ENCODE results near the gene RETREG3. TPM values are rescaled to one million over a fixed set of nuclear protein-coding genes. Genes with fewer than 3 reads are reported as not detected.

RETREG3 gene
- total and polyA plus RNA-seq, 2 of the 13 experiments (the other 11 are each of a cell fraction or from before 2014, with no cell fraction given), result 47.0 to 55.8 TPM

GRCh38 chr17:42535155-42536047 is 73.8 kb downstream of the RETREG3 start (continued):
- no peak for TF ChIP-seq KIAA2018 (CRISPR knock-in tag; IDR thresholded peaks at IDR 0.05; ENCODE audit: borderline replicate concordance)
- peak; percentile 42; the same call in 1 of the 2 replicates for TF ChIP-seq RBAK (CRISPR knock-in tag; IDR thresholded peaks at IDR 0.05)
- 0 out of 2 replicates have a peak, but pooled peaks have one; percentile 18 for TF ChIP-seq ZNF83 (CRISPR knock-in tag; IDR thresholded peaks at IDR 0.05; ENCODE audit: borderline replicate concordance)
- TF ChIP-seq MYPOP (CRISPR knock-in tag; IDR thresholded peaks at IDR 0.05), result no peak
- no peak for TF ChIP-seq FOXK1 (CRISPR knock-in tag; IDR thresholded peaks at IDR 0.05; ENCODE audit: borderline replicate concordance, low read depth)
- no peak for TF ChIP-seq ZNF891 (CRISPR knock-in tag; IDR thresholded peaks at IDR 0.05)
- 0 out of 2 replicates have a peak, but pooled peaks have one; percentile 17 for TF ChIP-seq ZKSCAN5 (CRISPR knock-in tag; IDR thresholded peaks at IDR 0.05)
- TF ChIP-seq ZNF256 (CRISPR knock-in tag; conservative IDR thresholded peaks at IDR 0.05), result no peak; the same call in 1 of the 2 replicates
- no peak for TF ChIP-seq ZNF547 (CRISPR knock-in tag; IDR thresholded peaks at IDR 0.05)
- no peak for TF ChIP-seq ISL2 (CRISPR knock-in tag; IDR thresholded peaks at IDR 0.05)
- no peak; the same call in 1 of the 2 replicates for TF ChIP-seq ZNF136 (CRISPR knock-in tag; IDR thresholded peaks at IDR 0.05; ENCODE audit: low read depth)
- TF ChIP-seq MZF1 (CRISPR knock-in tag; IDR thresholded peaks at IDR 0.05; ENCODE audit: borderline replicate concordance), result no peak
- no peak for TF ChIP-seq MLX (CRISPR knock-in tag; IDR thresholded peaks at IDR 0.05)
- no peak for TF ChIP-seq ZSCAN20 (CRISPR knock-in tag; IDR thresholded peaks at IDR 0.05; ENCODE audit: borderline replicate concordance)
- TF ChIP-seq NFYC (CRISPR knock-in tag; IDR thresholded peaks at IDR 0.05), result no peak
- TF ChIP-seq KLF16 (CRISPR knock-in tag; IDR thresholded peaks at IDR 0.05), result no peak
- no peak for TF ChIP-seq ZNF775 (CRISPR knock-in tag; IDR thresholded peaks at IDR 0.05; ENCODE audit: borderline replicate concordance)
- TF ChIP-seq GATAD2A (CRISPR knock-in tag; IDR thresholded peaks at IDR 0.05), result no peak
- TF ChIP-seq NR2C2 (CRISPR knock-in tag; IDR thresholded peaks at IDR 0.05; ENCODE audit: borderline replicate concordance), result no peak
- no peak for TF ChIP-seq PHF5A (CRISPR knock-in tag; IDR thresholded peaks at IDR 0.05; ENCODE audit: low read depth, unreplicated experiment)
- no peak for TF ChIP-seq PLRG1 (conservative IDR thresholded peaks at IDR 0.05)

Measured in HepG2 (cell line).